VCaP (cell line): ENCODE data around the gene DCAF12.
A peak's percentile ranks its signal among the peaks of the same experiment; 100 is the strongest.

Source experiments
- H3K27ac ChIP-seq: fragments of 450-650 bp; 2 replicates; pipeline ENCODE4 v1.5.1; 2017
- CTCF ChIP-seq: fragments of 450-650 bp; conservative IDR thresholded peaks from 2 replicates; pipeline ENCODE4 v1.5.1; 2017; ENCODE audit warnings: mild to moderate bottlenecking, moderate library complexity

The DCAF12 gene

GRCh38 chr9:34086864-34087263 lies 39.6 kb downstream of the DCAF12 start:
- TF ChIP-seq CTCF = no peak

GRCh38 chr9:34085581-34086500 lies 40.7 kb downstream of the DCAF12 start:
- no peak for TF ChIP-seq CTCF
- H3K27ac ChIP-seq = peak overlapping the region; percentile 37; the same call in 1 of the 2 replicates

More at GRCh38 chr9:34086864-34087263, 39.6 kb downstream of the DCAF12 start:
- no peak overlapping the region for H3K27ac ChIP-seq

- peak overlapping the region; percentile 37; the same call in 1 of the 2 replicates for H3K27ac ChIP-seq
- TF ChIP-seq CTCF = no peak
Observed at GRCh38 chr9:34084562-34084961, 41.9 kb downstream of the DCAF12 start.

- no peak for TF ChIP-seq CTCF
- no peak overlapping the region for H3K27ac ChIP-seq
Observed at GRCh38 chr9:34079181-34079580, 47.3 kb downstream of the DCAF12 start.

- no peak for TF ChIP-seq CTCF
- peak overlapping the region; percentile 99 for H3K27ac ChIP-seq
Observed at GRCh38 chr9:34072868-34073590, 53.5 kb downstream of the DCAF12 start.

- H3K27ac ChIP-seq = peak overlapping the region; percentile 99
- no peak for TF ChIP-seq CTCF
Observed at GRCh38 chr9:34072410-34072809, 54.1 kb downstream of the DCAF12 start.

GRCh38 chr9:34070606-34071324 lies 55.7 kb downstream of the DCAF12 start:
- H3K27ac ChIP-seq = peak overlapping the region; percentile 99
- no peak for TF ChIP-seq CTCF
